Epithelial cell of proximal tubule (primary cell): Measurements from ENCODE around the gene ARHGEF39. TPM values are rescaled to one million over a fixed set of nuclear protein-coding genes. Genes with fewer than 3 reads are reported as not detected.

ENCODE experiments used
- DNase-seq: peaks from one replicate; pipeline ENCODE4 v3.0.0-alpha.2; 2011; ENCODE audit warnings: low read depth
- H3K4me3 ChIP-seq: 2 replicates; pipeline ENCODE4 v1.5.1; 2011; ENCODE audit warnings: low read depth, mild to moderate bottlenecking, low read length
- total RNA-seq: library from RNA; depleted of rRNA; stranded (reverse); fragments of >200 nt; gene quantifications from 2 replicates; pipeline ENCODE4 v1.2.3, GENCODE V29; 2015
- TF ChIP-seq, protein P1 (sequence below): conservative IDR thresholded peaks from 2 replicates; pipeline ENCODE4 v1.5.1; 2012; ENCODE audit warnings: low read depth, mild to moderate bottlenecking, low read length

ARHGEF39 gene
- total RNA-seq, 1 donor from 2014 or later = 17.5 TPM

DNA sequence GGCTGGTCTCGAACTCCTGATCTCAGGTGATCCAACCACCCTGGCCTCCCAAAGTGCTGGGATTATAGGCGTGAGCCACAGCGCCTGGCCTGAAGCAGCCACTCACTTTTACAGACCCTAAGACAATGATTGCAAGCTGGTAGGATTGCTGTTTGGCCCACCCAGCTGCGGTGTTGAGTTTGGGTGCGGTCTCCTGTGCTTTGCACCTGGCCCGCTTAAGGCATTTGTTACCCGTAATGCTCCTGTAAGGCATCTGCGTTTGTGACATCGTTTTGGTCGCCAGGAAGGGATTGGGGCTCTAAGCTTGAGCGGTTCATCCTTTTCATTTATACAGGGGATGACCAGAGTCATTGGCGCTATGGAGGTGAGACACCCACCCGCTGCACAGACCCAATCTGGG, 10.2 kb upstream of the ARHGEF39 start:
- TF ChIP-seq, protein P1, sequence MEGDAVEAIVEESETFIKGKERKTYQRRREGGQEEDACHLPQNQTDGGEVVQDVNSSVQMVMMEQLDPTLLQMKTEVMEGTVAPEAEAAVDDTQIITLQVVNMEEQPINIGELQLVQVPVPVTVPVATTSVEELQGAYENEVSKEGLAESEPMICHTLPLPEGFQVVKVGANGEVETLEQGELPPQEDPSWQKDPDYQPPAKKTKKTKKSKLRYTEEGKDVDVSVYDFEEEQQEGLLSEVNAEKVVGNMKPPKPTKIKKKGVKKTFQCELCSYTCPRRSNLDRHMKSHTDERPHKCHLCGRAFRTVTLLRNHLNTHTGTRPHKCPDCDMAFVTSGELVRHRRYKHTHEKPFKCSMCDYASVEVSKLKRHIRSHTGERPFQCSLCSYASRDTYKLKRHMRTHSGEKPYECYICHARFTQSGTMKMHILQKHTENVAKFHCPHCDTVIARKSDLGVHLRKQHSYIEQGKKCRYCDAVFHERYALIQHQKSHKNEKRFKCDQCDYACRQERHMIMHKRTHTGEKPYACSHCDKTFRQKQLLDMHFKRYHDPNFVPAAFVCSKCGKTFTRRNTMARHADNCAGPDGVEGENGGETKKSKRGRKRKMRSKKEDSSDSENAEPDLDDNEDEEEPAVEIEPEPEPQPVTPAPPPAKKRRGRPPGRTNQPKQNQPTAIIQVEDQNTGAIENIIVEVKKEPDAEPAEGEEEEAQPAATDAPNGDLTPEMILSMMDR = no peak
- DNase-seq = no peak
- H3K4me3 ChIP-seq = peak overlapping the region; percentile 62

DNA sequence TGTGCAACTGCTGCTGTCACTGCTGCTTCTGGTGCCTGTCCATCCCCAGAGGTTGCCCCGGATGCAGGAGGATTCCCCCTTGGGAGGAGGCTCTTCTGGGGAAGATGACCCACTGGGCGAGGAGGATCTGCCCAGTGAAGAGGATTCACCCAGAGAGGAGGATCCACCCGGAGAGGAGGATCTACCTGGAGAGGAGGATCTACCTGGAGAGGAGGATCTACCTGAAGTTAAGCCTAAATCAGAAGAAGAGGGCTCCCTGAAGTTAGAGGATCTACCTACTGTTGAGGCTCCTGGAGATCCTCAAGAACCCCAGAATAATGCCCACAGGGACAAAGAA, 9.0 kb upstream of the ARHGEF39 start:
- no peak for DNase-seq
- TF ChIP-seq, protein P1 = no peak
- H3K4me3 ChIP-seq = peak overlapping the region; percentile 20

DNA sequence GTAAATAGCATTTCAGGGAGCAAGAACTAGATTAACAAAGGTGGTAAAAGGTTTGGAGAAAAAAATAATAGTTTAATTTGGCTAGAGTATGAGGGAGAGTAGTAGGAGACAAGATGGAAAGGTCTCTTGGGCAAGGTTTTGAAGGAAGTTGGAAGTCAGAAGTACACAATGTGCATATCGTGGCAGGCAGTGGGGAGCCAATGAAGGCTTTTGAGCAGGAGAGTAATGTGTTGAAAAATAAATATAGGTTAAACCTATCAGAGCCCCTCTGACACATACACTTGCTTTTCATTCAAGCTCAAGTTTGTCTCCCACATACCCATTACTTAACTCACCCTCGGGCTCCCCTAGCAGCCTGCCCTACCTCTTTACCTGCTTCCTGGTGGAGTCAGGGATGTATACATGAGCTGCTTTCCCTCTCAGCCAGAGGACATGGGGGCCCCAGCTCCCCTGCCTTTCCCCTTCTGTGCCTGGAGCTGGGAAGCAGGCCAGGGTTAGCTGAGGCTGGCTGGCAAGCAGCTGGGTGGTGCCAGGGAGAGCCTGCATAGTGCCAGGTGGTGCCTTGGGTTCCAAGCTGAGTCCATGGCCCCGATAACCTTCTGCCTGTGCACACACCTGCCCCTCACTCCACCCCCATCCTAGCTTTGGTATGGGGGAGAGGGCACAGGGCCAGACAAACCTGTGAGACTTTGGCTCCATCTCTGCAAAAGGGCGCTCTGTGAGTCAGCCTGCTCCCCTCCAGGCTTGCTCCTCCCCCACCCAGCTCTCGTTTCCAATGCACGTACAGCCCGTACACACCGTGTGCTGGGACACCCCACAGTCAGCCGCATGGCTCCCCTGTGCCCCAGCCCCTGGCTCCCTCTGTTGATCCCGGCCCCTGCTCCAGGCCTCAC, 8.4 kb upstream of the ARHGEF39 start, which contains the start of gene CA9:
CA9 (plus strand) TSS at position 797 of the 893 bp plus-strand sequence; CDS start at position 829, 32 bp downstream.
- peak within 1 kb of the TSS; percentile 20 for H3K4me3 ChIP-seq
- TF ChIP-seq, protein P1 = no peak
- DNase-seq = no peak

DNA sequence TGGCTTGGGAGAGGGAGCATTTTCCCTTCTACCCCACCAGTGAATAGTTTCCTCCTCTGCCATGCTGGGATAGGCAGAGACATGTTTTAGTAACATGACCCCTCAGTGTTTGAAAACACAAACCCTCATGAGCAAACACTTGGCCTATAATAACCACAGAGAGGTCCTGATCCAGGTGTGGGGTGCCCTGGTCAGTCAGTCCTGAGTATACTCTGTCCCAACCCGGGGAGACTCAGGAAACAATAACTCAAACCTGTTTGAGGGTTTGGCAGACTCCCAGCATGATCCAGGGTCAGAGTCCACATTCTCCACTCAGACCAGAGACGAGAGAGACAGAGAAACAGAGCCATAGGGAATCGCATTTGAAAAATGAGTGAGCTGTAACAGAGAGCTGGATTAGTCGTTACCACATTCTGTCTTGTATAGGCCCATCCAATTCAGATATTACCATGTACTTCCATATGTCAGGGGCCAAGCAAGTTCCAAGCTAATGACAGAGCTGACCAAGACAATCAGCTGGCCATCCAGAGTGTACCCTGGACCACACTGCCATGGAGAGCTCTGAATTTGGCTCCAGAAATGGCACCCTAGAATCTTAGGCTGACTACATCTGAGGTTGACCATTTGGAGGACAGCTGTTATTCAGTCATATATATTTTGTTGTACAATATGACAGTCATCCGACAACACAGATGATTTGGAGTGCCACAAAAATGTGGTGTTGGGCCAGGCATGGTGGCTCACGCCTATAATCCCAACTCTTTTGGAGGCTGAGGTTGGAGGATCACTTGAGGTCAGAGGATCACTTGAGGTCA, 4.5 kb upstream of the ARHGEF39 start:
- TF ChIP-seq, protein P1 = no peak
- no peak overlapping the region for H3K4me3 ChIP-seq
- peak; percentile 74 for DNase-seq

DNA sequence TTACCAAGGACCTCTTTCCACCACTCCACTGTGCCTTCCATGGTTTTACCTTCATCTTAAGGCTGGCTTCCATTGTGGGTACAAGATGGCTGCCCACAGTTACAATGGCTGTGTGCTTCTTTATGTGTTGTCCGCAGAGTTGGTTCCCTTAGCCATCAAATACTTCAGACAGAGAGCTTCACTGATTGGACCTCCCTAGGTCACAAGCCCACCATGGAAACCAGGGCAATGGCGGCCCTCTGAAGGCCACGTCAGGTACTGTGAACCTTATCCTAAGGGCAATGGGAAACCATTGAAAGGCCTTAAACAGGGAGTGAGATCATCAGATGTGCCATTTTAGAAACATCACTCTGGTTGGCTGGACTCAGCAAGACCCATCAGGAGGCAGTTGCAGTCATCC, 2.9 kb upstream of the ARHGEF39 start:
- TF ChIP-seq, protein P1 = no peak
- no peak for DNase-seq
- no peak overlapping the region for H3K4me3 ChIP-seq

DNA sequence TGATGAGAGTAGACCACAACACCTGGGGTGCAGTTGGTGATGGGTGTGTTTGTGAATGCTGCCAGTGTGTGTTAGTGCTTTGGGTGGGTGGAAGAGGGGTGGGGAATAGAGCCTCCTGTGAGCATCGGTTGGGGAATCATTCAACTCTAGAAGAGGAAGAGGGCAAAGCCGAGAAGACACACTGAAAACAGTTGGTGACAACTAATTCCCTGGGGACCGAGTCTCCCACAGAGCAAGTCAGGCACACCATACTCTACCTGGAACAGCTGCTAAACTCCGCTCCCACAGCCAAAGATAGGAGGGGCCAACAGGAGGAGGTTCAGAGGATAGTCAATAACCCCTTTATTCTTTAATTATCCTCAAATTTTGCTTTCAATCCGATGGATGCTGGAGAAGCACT, 1.6 kb upstream of the ARHGEF39 start:
- TF ChIP-seq, protein P1 = no peak
- H3K4me3 ChIP-seq = no peak overlapping the region
- DNase-seq = no peak
